Measurements from ENCODE around the gene MCTP1.

DNA sequence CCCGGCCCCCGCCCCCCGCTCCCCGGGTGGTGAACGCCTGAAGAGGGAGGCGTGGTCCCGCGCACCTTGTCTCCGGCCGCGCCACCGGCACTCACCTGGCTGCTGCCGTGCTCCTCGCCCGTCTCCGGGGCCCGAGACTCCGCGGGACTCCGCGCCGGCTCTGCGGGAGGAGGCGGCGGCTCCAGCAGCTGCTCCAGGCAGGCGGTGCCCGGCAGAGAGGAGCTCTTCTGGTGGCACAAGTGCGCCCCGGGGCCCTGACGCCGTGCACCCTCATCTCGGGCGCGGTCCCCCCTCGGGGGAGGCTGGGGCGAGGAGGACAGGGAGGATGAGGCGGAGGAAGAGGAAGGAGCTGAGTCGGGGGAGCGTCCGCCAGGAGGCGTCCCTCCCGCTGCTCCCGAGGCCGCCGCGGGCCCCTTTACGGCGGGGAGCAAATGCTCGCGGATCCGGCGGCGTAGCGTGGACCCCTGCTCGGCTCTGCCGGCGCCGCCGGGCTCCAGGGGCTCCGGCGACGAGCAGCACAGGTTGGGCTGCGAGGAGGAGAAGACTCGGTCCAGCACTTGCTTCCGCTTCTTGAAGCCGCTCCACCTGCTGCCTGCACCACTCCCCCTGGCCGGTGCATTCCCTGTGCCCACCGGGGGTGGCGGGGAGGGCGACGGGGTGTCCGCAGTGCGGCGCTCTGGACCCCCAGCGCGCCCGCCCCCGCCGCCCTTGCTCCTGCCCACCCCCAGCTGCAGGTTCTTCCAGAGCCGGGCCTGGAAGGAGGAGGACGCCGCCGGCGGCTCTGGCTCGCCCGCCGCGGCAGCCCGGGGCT lies 928 bp downstream of the MCTP1 start:
- TF ChIP-seq, protein P1, sequence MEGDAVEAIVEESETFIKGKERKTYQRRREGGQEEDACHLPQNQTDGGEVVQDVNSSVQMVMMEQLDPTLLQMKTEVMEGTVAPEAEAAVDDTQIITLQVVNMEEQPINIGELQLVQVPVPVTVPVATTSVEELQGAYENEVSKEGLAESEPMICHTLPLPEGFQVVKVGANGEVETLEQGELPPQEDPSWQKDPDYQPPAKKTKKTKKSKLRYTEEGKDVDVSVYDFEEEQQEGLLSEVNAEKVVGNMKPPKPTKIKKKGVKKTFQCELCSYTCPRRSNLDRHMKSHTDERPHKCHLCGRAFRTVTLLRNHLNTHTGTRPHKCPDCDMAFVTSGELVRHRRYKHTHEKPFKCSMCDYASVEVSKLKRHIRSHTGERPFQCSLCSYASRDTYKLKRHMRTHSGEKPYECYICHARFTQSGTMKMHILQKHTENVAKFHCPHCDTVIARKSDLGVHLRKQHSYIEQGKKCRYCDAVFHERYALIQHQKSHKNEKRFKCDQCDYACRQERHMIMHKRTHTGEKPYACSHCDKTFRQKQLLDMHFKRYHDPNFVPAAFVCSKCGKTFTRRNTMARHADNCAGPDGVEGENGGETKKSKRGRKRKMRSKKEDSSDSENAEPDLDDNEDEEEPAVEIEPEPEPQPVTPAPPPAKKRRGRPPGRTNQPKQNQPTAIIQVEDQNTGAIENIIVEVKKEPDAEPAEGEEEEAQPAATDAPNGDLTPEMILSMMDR (IDR thresholded peaks at IDR 0.05): no peak
- no peak for TF ChIP-seq POLR2A (IDR thresholded peaks at IDR 0.05)

Data from breast epithelium (tissue), 3 donors.